Activated CD8-positive, alpha-beta T cell treated with anti-CD3 and anti-CD28 coated beads for 36 hours (primary cell): ENCODE data around the gene ZNF366. TPM values are rescaled to one million over a fixed set of nuclear protein-coding genes. Genes with fewer than 3 reads are reported as not detected.

ENCODE experiments used
- ATAC-seq: fragments of 200-7000 bp; cut with Tn5 transposase; one replicate; pipeline ENCODE4 v1.10.0; 2021; ENCODE audit warnings: mild to moderate bottlenecking, moderate library complexity
- CTCF ChIA-PET: fragments of 350-600 bp; sonication (Branson Sonifier 250); formaldehyde crosslinking; loops from one replicate; lab custom pipeline; 2021; ENCODE audit warnings: antibody characterized with exemption; lab: Charles Lee
- POLR2A ChIA-PET: fragments of 350-600 bp; sonication (Branson Sonifier 250); formaldehyde crosslinking; loops from one replicate; lab custom pipeline; 2021; ENCODE audit warnings: antibody characterized with exemption; lab: Charles Lee
- DNase-seq: peaks from one replicate; pipeline ENCODE4 v3.0.0-alpha.2; 2020
- H3K27ac Mint-ChIP-seq: one replicate; pipeline ENCODE4 v1.8.0; 2021; ENCODE audit warnings: mild to moderate bottlenecking, mixed read lengths
- H3K27me3 Mint-ChIP-seq: one replicate; pipeline ENCODE4 v1.8.0; 2021; ENCODE audit warnings: mixed read lengths
- H3K36me3 Mint-ChIP-seq: one replicate; pipeline ENCODE4 v1.8.0; 2021; ENCODE audit warnings: low read depth, mixed read lengths
- H3K4me1 Mint-ChIP-seq: one replicate; pipeline ENCODE4 v1.8.0; 2021; ENCODE audit warnings: low read depth, mixed read lengths
- H3K4me3 Mint-ChIP-seq: one replicate; pipeline ENCODE4 v1.8.0; 2021; ENCODE audit warnings: mild to moderate bottlenecking, moderate library complexity, mixed read lengths
- H3K9me3 Mint-ChIP-seq: one replicate; pipeline ENCODE4 v1.8.0; 2021; ENCODE audit warnings: mixed read lengths
- CTCF ChIP-seq: fragments of 200-600 bp; IDR thresholded peaks from one replicate; pipeline ENCODE4 v1.8.0; 2022; ENCODE audit warnings: antibody characterized with exemption, mild to moderate bottlenecking
- intact Hi-C: fragments of 100-400 bp; cut with micrococcal nuclease; formaldehyde crosslinking; loops from one replicate; pipeline ENCODE4 v1.10.0; 2022
- total RNA-seq, 2 experiments: library from RNA; stranded (reverse); gene quantifications; one replicate each; pipeline ENCODE4 v1.2.3, GENCODE V29; 2021

Gene ZNF366
- total RNA-seq, 2 experiments from 2014 or later = not detected

DNA sequence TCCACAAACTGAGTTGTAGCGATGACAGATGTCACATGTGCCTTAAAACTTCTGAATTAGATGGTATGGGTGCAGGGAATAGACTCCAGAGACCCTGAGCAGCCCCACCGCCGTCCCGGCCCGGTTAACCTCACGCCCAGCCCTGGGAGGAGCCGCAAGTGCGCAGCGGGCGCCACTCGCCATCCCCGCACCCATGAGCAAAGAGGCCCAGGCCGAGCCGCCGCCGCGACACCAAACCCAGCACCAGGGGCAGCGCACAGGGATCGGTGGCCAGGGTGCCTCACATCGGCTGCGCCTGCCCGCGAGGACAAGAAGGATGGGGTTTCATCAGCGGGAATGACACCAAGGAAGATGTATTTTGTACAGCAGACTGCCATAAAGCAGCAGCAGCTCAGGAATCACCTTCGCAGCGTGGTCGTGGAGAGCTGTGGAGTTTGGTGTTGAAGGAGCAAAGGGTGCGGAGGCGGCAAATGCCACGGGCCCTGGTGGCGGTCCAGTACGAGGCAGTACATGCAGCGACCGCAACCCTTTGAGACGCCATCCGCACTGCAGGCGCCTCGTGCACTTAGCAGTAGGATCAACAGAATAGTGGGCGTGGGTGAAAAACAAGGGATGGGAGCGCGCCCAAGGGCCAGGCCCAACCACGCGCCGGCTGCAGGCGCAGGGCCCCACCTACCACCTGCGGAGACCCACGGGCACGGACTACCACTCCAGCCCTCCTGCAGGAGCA lies 89.7 kb downstream of the ZNF366 start:
- H3K27ac Mint-ChIP-seq = no peak overlapping the region
- ChIA-PET POLR2A (no interaction called here), CTCF (no interaction called here)
- DNase-seq = no peak
- peaks cover 3% of the 10 kb centered on the region for H3K27me3 Mint-ChIP-seq
- no peak for TF ChIP-seq CTCF
- no peaks in the 10 kb centered on the region for H3K36me3 Mint-ChIP-seq
- H3K4me1 Mint-ChIP-seq = no peaks in the 10 kb centered on the region
- intact Hi-C loops = no loop called here
- ATAC-seq = no peak
- no peak overlapping the region for H3K4me3 Mint-ChIP-seq
- no peaks in the 10 kb centered on the region for H3K9me3 Mint-ChIP-seq

GRCh38 chr5:72415616-72416325 lies 91.4 kb downstream of the ZNF366 start:
- intact Hi-C loops = no loop called here
- ATAC-seq = no peak

DNA sequence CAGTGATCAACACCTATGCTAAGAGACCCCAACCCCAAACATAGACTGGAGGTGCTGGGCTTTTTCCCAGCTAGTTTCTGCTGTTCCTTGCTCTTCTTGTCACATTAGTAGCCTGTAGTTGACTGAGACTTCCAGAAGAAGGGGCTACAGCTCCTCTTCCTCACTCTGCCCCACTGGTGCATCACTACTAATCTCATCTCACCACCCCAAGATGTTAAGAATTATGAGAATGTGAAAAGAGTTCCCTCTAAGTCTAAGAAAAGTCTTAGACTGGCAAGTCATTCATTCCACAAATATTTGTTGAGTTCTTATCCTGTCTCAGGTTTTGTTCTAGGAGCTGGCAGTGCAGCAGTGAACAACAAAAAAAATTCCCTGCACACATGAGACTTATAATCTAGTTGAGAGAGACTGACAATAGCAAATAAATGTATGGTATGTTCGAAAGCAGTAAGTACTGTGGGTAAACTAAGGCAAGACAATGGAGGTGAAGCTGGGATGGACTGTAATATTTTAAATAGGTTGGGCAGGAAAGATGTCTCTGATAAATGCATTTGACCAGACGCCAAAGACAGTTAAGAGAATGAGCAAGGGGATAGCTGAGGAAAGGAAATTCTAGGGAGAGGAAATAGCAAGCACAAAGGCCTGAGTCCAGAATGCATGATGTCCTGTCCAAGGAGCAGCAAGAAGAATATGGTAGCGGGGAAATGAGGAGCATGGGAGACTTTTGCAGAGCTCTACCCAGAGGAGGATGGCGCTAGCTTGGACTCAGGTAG lies 94.7 kb downstream of the ZNF366 start:
- peaks cover 4% of the 10 kb centered on the region for H3K27me3 Mint-ChIP-seq
- ATAC-seq = no peak
- H3K4me3 Mint-ChIP-seq = no peak overlapping the region
- POLR2A ChIA-PET = no interaction called here
- intact Hi-C loops = no loop called here
- DNase-seq = no peak
- no peak overlapping the region for H3K27ac Mint-ChIP-seq
- H3K36me3 Mint-ChIP-seq = no peaks in the 10 kb centered on the region
- H3K4me1 Mint-ChIP-seq = no peaks in the 10 kb centered on the region
- CTCF ChIA-PET = interaction anchor here (0.8 kb wide), 1 partner anchor 43 kb away, joined by 3 read pairs; no protein-coding TSS in a partner anchor
- no peaks in the 10 kb centered on the region for H3K9me3 Mint-ChIP-seq
- no peak for TF ChIP-seq CTCF

More at GRCh38 chr5:72415616-72416325, 91.4 kb downstream of the ZNF366 start:
- peaks cover 3% of the 10 kb centered on the region for H3K27me3 Mint-ChIP-seq
- ChIA-PET POLR2A (no interaction called here), CTCF (no interaction called here)
- no peak overlapping the region for H3K4me3 Mint-ChIP-seq
- H3K27ac Mint-ChIP-seq = no peak overlapping the region
- no peaks in the 10 kb centered on the region for H3K9me3 Mint-ChIP-seq
- TF ChIP-seq CTCF = no peak
- H3K4me1 Mint-ChIP-seq = no peaks in the 10 kb centered on the region
- no peaks in the 10 kb centered on the region for H3K36me3 Mint-ChIP-seq
- no peak for DNase-seq

- no peaks in the 10 kb centered on the region for H3K36me3 Mint-ChIP-seq
- peaks cover 5% of the 10 kb centered on the region for H3K27me3 Mint-ChIP-seq
- no peak overlapping the region for H3K4me3 Mint-ChIP-seq
- no peak for TF ChIP-seq CTCF
- ATAC-seq (no peak), DNase-seq (no peak)
- intact Hi-C loops = no loop called here
- ChIA-PET CTCF (no interaction called here), POLR2A (no interaction called here)
- no peaks in the 10 kb centered on the region for H3K9me3 Mint-ChIP-seq
- no peak overlapping the region for H3K27ac Mint-ChIP-seq
- H3K4me1 Mint-ChIP-seq = no peaks in the 10 kb centered on the region
Observed at GRCh38 chr5:72410688-72411295, 96.4 kb downstream of the ZNF366 start.
